Endodermal cell (in vitro differentiated cells): ENCODE results near the gene PHF23. TPM values are rescaled to one million over a fixed set of nuclear protein-coding genes. Genes with fewer than 3 reads are reported as not detected.

Experiments used
- DNase-seq: peaks from one replicate; pipeline ENCODE4 v3.0.0-alpha.2; 2017
- H3K27ac ChIP-seq: 2 replicates; pipeline ENCODE4 v1.5.1; 2013; ENCODE audit warnings: mild to moderate bottlenecking, low read depth, low read length, moderate library complexity
- H3K27me3 ChIP-seq: 2 replicates; pipeline ENCODE4 v1.6.1; 2013; ENCODE audit warnings: mild to moderate bottlenecking, low read length, moderate library complexity; ENCODE audit not compliant: insufficient read depth, control insufficient read depth, poor library complexity, severe bottlenecking
- H3K36me3 ChIP-seq: 2 replicates; pipeline ENCODE4 v1.7.0; 2013; ENCODE audit warnings: mild to moderate bottlenecking, low read length, moderate library complexity; ENCODE audit not compliant: control insufficient read depth, insufficient read depth
- H3K4me1 ChIP-seq: one replicate; pipeline ENCODE4 v1.7.0; 2013; ENCODE audit warnings: low read length; ENCODE audit not compliant: control insufficient read depth, insufficient read depth
- H3K4me3 ChIP-seq: 2 replicates; pipeline ENCODE4 v1.5.1; 2013; ENCODE audit warnings: mild to moderate bottlenecking, low read length, moderate library complexity
- H3K9ac ChIP-seq: 2 replicates; pipeline ENCODE4 v1.6.1; 2013; ENCODE audit warnings: mild to moderate bottlenecking, low read length, moderate library complexity; ENCODE audit not compliant: poor library complexity, severe bottlenecking; ENCODE audit errors: extremely low read depth
- H3K9me3 ChIP-seq: 2 replicates; pipeline ENCODE4 v1.6.1; 2013; ENCODE audit warnings: mild to moderate bottlenecking, low read length, moderate library complexity; ENCODE audit not compliant: control insufficient read depth
- H3K27ac Mint-ChIP-seq: 2 replicates; pipeline ENCODE4 v1.8.0; 2020; ENCODE audit warnings: mixed read lengths
- H3K27me3 Mint-ChIP-seq: 2 replicates; pipeline ENCODE4 v1.8.0; 2021; ENCODE audit warnings: mild to moderate bottlenecking, mixed read lengths; ENCODE audit not compliant: insufficient read depth
- H3K36me3 Mint-ChIP-seq: 2 replicates; pipeline ENCODE4 v1.8.0; 2020; ENCODE audit warnings: low read depth, mixed read lengths
- H3K4me1 Mint-ChIP-seq: 2 replicates; pipeline ENCODE4 v1.8.0; 2020; ENCODE audit warnings: mixed read lengths
- H3K4me3 Mint-ChIP-seq: 2 replicates; pipeline ENCODE4 v1.8.0; 2020; ENCODE audit warnings: mild to moderate bottlenecking, moderate library complexity, mixed read lengths
- H3K9me3 Mint-ChIP-seq: 2 replicates; pipeline ENCODE4 v1.8.0; 2020; ENCODE audit warnings: mild to moderate bottlenecking, mixed read lengths
- WGBS, 2 experiments: methylation state at CpG; one replicate each; pipeline versions ENCODE4 v1.1.5 to v1.1.7; 2013; ENCODE audit warnings: missing lambda C conversion rate in 2 of 2, mixed read lengths in 1 of 2; ENCODE audit not compliant: insufficient coverage in 1 of 2, insufficient read length in 1 of 2; 5-methylcytosine and 5-hydroxymethylcytosine counted together
- total RNA-seq, 2 donors: library from RNA; stranded (reverse); fragmentation: NEBNext Ultra II Directional in 1 of 2; extraction: Animal tissue kit (Norgen Biotek cat#: 25700) in 1 of 2; gene quantifications; 2 replicates in 1 of 2; 3 replicates in 1 of 2; pipeline ENCODE4 v1.2.1, GENCODE V29; 2021
- TF ChIP-seq, protein P1 (sequence below): fragments of 200-600 bp; sonication (generic); conservative IDR thresholded peaks from 2 replicates; pipeline ENCODE4 v1.5.0; 2021; ENCODE audit warnings: antibody characterized with exemption, mild to moderate bottlenecking

PHF23 gene
- total RNA-seq, 2 donors from 2014 or later = 67.3 to 71.6 TPM

DNA sequence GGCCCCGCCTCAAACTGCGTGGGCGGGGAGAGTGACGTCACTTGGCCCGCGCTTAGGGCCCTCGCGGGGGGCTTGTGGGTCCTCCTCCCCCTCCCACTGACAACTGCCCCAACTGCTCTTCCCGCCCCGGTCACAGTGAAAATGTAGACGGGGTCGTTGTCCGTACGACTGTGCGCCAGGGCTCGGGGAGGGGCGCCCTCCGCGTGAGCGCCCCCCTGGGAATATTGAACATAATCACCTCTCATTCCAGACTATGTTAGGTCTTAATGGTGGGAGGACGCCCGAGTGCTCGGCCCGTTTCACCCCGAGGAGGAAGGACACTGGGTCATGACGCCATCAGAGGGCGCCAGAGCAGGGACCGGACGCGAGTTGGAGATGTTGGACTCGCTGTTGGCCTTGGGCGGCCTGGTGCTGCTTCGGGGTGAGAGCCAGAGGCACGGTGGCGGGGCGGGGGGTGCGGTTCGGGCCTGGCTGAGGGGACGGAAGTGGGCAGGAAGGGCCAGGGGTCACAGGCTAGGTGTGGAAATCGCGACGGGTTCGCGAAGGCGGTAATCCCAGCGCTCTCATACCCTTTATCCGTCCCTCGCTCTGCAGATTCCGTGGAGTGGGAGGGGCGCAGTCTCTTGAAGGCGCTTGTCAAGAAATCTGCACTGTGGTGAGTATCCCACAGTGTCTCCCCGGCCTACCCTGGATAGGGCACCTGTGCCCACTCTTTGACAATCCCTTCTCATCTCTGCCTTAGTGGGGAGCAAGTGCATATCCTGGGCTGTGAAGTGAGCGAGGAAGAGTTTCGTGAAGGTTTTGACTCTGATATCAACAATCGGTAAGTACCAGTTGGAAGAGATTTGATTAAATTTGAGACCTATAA lies 13.2 kb upstream of the PHF23 start, which contains the start of gene ELP5:
Gene ELP5 (plus strand): TSS at position 40 of the 868 bp plus-strand sequence. CDS start 336 bp downstream, at position 376.
- no peaks in the 10 kb centered on the region for H3K9me3 ChIP-seq
- H3K27ac ChIP-seq = peak within 1 kb of the TSS; percentile 98
- peak within 1 kb of the TSS; percentile 91 for H3K4me3 Mint-ChIP-seq
- no peaks in the 10 kb centered on the region for H3K9me3 Mint-ChIP-seq
- WGBS, 2 experiments = 2 to 3% methylated on average over 24 to 55 of the region's 55 CpGs
- peak within 1 kb of the TSS; percentile 100 for H3K27ac Mint-ChIP-seq
- peaks cover 29% of the 10 kb centered on the region for H3K36me3 Mint-ChIP-seq
- H3K27me3 ChIP-seq = no peaks in the 10 kb centered on the region
- no peaks in the 10 kb centered on the region for H3K27me3 Mint-ChIP-seq
- TF ChIP-seq, protein P1, sequence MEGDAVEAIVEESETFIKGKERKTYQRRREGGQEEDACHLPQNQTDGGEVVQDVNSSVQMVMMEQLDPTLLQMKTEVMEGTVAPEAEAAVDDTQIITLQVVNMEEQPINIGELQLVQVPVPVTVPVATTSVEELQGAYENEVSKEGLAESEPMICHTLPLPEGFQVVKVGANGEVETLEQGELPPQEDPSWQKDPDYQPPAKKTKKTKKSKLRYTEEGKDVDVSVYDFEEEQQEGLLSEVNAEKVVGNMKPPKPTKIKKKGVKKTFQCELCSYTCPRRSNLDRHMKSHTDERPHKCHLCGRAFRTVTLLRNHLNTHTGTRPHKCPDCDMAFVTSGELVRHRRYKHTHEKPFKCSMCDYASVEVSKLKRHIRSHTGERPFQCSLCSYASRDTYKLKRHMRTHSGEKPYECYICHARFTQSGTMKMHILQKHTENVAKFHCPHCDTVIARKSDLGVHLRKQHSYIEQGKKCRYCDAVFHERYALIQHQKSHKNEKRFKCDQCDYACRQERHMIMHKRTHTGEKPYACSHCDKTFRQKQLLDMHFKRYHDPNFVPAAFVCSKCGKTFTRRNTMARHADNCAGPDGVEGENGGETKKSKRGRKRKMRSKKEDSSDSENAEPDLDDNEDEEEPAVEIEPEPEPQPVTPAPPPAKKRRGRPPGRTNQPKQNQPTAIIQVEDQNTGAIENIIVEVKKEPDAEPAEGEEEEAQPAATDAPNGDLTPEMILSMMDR = peak; percentile 24
- H3K4me1 ChIP-seq = no peaks in the 10 kb centered on the region
- peak; percentile 99 for DNase-seq
- peak within 1 kb of the TSS; percentile 94 for H3K4me3 ChIP-seq
- H3K4me1 Mint-ChIP-seq = peaks cover 25% of the 10 kb centered on the region
- H3K36me3 ChIP-seq = peaks cover 26% of the 10 kb centered on the region
- peak within 1 kb of the TSS; percentile 90 for H3K9ac ChIP-seq

DNA sequence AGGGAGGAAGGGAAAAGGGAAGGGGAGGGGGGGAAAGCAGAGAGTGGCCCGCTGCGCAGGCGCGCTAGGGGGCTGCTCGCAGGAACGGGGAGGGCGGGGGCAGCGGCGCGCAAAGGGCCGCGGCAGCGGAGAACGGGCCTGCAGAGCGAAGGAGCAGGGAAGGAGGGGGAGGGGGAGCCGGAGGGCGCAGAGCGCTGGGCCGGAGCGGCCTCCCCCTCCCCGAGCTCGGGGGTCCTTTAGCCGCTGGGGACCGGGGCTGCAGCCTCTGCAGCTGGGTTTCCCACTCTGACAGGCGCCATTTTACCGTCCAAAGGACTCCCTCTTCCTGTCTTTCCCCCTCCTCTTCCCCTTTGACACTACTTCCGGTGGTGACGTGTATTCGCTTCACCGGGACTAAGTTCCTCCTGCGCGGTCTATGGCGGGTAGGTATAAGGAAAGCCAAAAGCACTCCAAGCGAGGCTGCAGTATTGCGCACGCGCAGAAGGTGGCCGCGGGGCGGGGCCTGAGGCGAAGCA lies 12.5 kb upstream of the PHF23 start, which contains the start of gene CTDNEP1:
Gene CTDNEP1 (minus strand): TSS at position 74 of the 515 bp plus-strand sequence. CDS start 438 bp downstream, outside the sequence.
- peak within 1 kb of the TSS; percentile 100 for H3K27ac Mint-ChIP-seq
- H3K36me3 Mint-ChIP-seq = peaks cover 26% of the 10 kb centered on the region
- TF ChIP-seq, protein P1 = no peak
- Histone ChIP-seq H3K9me3 (no peaks in the 10 kb centered on the region), H3K27ac (peak within 1 kb of the TSS; percentile 98), H3K9ac (peak within 1 kb of the TSS; percentile 90), H3K36me3 (peaks cover 30% of the 10 kb centered on the region), H3K27me3 (no peaks in the 10 kb centered on the region), H3K4me3 (peak within 1 kb of the TSS; percentile 94), H3K4me1 (no peaks in the 10 kb centered on the region)
- peak; percentile 100 for DNase-seq
- peaks cover 25% of the 10 kb centered on the region for H3K4me1 Mint-ChIP-seq
- H3K27me3 Mint-ChIP-seq = no peaks in the 10 kb centered on the region
- WGBS, 2 experiments = 0% methylated on average over 15 to 41 of the region's 41 CpGs
- no peaks in the 10 kb centered on the region for H3K9me3 Mint-ChIP-seq
- H3K4me3 Mint-ChIP-seq = peak within 1 kb of the TSS; percentile 91

DNA sequence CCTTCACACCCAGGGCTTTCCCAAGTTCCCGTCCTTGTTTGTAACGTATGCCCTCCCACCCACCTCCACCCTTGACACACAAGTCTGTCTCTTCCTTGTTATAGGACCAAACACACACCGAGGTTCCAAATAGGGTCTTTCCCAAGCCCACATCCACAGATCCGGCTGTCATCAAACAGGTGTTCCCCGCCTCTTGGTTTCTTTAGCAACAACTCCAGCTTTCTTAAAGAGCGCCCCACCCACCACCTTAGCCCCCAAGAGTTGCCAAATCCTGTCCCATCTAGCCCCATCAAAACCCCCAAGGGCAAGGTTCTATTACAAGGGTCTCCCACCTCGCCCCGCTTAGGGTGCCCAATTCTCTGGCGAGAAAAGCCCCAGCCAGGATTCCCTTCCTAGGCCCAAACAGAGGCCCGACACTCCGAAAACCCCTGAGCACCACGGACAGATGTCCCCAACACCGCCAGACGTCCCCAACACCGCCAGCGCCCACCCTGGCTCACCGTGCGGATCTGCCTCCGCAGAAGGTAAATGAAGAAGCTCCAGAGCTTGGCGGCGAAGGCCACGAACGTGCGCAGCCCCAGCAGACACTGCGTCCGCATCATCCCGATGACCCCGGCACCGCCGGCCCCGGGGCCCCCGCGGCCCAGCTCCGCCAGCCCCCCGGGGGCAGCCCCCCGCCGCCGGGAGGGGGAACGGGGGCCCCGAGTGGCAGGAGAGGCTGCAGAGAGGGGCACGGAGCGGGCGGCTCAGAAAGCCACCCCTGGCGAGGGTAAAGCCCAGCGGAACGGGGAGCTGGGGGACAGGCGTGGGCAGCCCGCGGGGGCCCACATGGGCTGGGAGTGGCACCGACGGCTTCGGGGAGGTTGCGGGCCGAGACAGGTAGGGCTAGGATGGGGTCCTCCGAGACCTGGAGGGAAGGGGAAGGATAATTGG lies 11.7 kb upstream of the PHF23 start:
- Histone ChIP-seq H3K36me3 (peaks cover 30% of the 10 kb centered on the region), H3K4me3 (peak overlapping the region; percentile 94), H3K27ac (peak overlapping the region; percentile 89), H3K9me3 (no peaks in the 10 kb centered on the region), H3K4me1 (no peaks in the 10 kb centered on the region), H3K9ac (peak overlapping the region; percentile 90), H3K27me3 (no peaks in the 10 kb centered on the region)
- DNase-seq = peak; percentile 67
- no peaks in the 10 kb centered on the region for H3K9me3 Mint-ChIP-seq
- peak overlapping the region; percentile 94 for H3K27ac Mint-ChIP-seq
- peak overlapping the region; percentile 91 for H3K4me3 Mint-ChIP-seq
- TF ChIP-seq, protein P1 = no peak
- H3K36me3 Mint-ChIP-seq = peaks cover 28% of the 10 kb centered on the region
- no peaks in the 10 kb centered on the region for H3K27me3 Mint-ChIP-seq
- 0 to 3% methylated on average over 20 to 54 of the region's 55 CpGs for WGBS, 2 experiments
- peaks cover 25% of the 10 kb centered on the region for H3K4me1 Mint-ChIP-seq
